ENCODE results near the gene HABP2. TPM values are rescaled to one million over a fixed set of nuclear protein-coding genes. Genes with fewer than 3 reads are reported as not detected.

The HABP2 gene
- total RNA-seq, 1 experiment from 2014 or later: not detected

GRCh38 chr10:113627836-113628235 is 75.0 kb downstream of the HABP2 start:
- H3T11ph ChIP-seq (ENCODE audit: low read length): no peak overlapping the region
- H2AK5ac ChIP-seq (ENCODE audit: insufficient read length, low read length): no peak overlapping the region
- H2BK20ac ChIP-seq (ENCODE audit: low read depth, low read length, poor library complexity, severe bottlenecking): no peak overlapping the region
- H3K18ac ChIP-seq (ENCODE audit: insufficient read length, low read depth, low read length): no peak overlapping the region
- no peak overlapping the region for H3K4me2 ChIP-seq (ENCODE audit: insufficient read depth, insufficient read length, low read length)
- H3K14ac ChIP-seq (ENCODE audit: insufficient read depth, low read length): no peak overlapping the region
- no peak overlapping the region for H3K23ac ChIP-seq (ENCODE audit: insufficient read length, low read depth, low read length)
- H3K4ac ChIP-seq (ENCODE audit: low read depth, low read length): no peak overlapping the region
- no peak overlapping the region for H4K5ac ChIP-seq (ENCODE audit: insufficient read length, low read depth, low read length)
- WGBS (ENCODE audit: extremely low coverage, insufficient read length, low lambda C conversion rate): no CpG with 5 or more reads among the region's 6 CpGs
- H2AFZ ChIP-seq (ENCODE audit: low read length): no peak overlapping the region
- Mint-ChIP-seq H3K27me3 (ENCODE audit: low read depth) (peaks cover 34% of the 10 kb centered on the region), H3K4me1 (peaks cover 21 to 26% of the 10 kb centered on the region in 2 experiments), H3K4me3 (no peak overlapping the region), H3K36me3 (ENCODE audit: insufficient read depth in 1 of 3, low read depth in 3 of 3) (peaks cover 0 to 2% (median 0%) of the 10 kb centered on the region in 3 experiments; a peak in 1 of 7 replicates), H3K9me3 (no peaks in the 10 kb centered on the region), H3K27ac (no peak overlapping the region)
- no peak for TF ChIP-seq CTCF (conservative IDR thresholded peaks at IDR 0.05)
- H3K9me3 ChIP-seq (ENCODE audit: control insufficient read depth, low read depth, low read length): no peaks in the 10 kb centered on the region
- H3K79me1 ChIP-seq (ENCODE audit: insufficient read depth, low read depth, low read length, poor library complexity, severe bottlenecking): no peaks in the 10 kb centered on the region
- no peak overlapping the region for H2BK5ac ChIP-seq (ENCODE audit: insufficient read length, low read length)
- no peak for DNase-seq
- H3K23me2 ChIP-seq (ENCODE audit: insufficient read length, low read depth, low read length, poor library complexity, severe bottlenecking): no peaks in the 10 kb centered on the region
- H2BK12ac ChIP-seq (ENCODE audit: insufficient read length, low read depth, low read length): no peak overlapping the region
- H3K9ac ChIP-seq (ENCODE audit: extremely low read depth, insufficient read length, low read length): no peak overlapping the region
- H2BK120ac ChIP-seq (ENCODE audit: low read depth, low read length, poor library complexity, severe bottlenecking): no peak overlapping the region
- no peaks in the 10 kb centered on the region for H4K20me1 ChIP-seq (ENCODE audit: control insufficient read depth, insufficient read depth, insufficient read length)
- H4K8ac ChIP-seq (replicated peaks; ENCODE audit: insufficient read length, low read depth, low read length): no peak overlapping the region
- H3K27me3 ChIP-seq (ENCODE audit: insufficient read depth, low read length): no peaks in the 10 kb centered on the region
- no peak overlapping the region for H2BK15ac ChIP-seq (ENCODE audit: low read depth, low read length)
- H3K56ac ChIP-seq (ENCODE audit: insufficient read length, low read depth, low read length): no peak overlapping the region
- H4K91ac ChIP-seq (ENCODE audit: insufficient read length, low read depth, low read length): no peak overlapping the region
- H3K79me2 ChIP-seq (ENCODE audit: insufficient read depth, low read length): no peaks in the 10 kb centered on the region; the same call in 1 of the 2 replicates
- no peaks in the 10 kb centered on the region; the same call in 1 of the 2 replicates for H3K4me1 ChIP-seq (ENCODE audit: insufficient read depth, low read length)
- no peak overlapping the region for H3K27ac ChIP-seq (ENCODE audit: insufficient read length, low read depth, low read length)
